Right lung (tissue), 5 donors: Measurements from ENCODE around the gene HNRNPF. TPM values are rescaled to one million over a fixed set of nuclear protein-coding genes. Genes with fewer than 3 reads are reported as not detected.
"Not testable (repeated sequence)": the region's sequence is repeated elsewhere in the genome, so short reads cannot be mapped to it uniquely, and the experiment has no call there.

ENCODE experiments used
- DNase-seq, 2 donors: peaks; one replicate each; pipeline ENCODE4 v3.0.0-alpha.2; 2013
- polyA plus RNA-seq, 5 donors: library from polyadenylated mRNA; unstranded; fragments of 120-200 nt; gene quantifications; one replicate each; pipeline versions ENCODE4 v1.2.1 to v1.2.3, GENCODE V29; 2013; ENCODE audit warnings: inconsistent platforms in 1 of 5, low replicate concordance in 1 of 5; ENCODE audit not compliant: insufficient read length in 5 of 5, insufficient read depth in 1 of 5

Gene HNRNPF
- polyA plus RNA-seq, 5 donors, result 171 to 190 (median 179) TPM

DNA sequence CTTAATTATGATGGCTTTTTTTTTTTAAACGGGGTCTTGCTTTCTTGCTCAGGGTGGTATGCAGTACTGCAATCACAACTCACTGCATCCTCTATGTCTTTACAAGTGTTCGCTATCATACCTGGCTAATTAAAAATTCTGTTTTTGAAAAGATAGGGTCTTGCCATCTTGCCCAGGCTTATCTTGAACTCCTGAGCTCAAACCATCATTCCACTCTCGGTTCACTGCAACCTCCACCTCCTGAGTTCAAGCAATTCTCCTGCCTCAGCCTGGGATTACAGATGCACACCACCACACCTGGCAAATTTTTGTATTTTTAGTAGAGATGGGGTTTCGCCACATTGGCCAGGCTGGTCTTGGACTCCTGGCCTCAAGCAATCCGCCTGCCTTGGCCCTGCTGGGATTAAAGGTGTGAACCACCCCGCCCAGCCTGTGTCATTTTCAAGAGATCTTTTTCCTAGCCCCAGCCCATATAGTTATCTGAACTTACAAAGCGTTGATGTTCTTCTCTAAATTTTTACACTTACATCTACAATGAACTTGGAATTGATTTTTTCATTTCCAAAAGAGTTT lies 6.0 kb downstream of the HNRNPF start:
- no peak for DNase-seq

DNA sequence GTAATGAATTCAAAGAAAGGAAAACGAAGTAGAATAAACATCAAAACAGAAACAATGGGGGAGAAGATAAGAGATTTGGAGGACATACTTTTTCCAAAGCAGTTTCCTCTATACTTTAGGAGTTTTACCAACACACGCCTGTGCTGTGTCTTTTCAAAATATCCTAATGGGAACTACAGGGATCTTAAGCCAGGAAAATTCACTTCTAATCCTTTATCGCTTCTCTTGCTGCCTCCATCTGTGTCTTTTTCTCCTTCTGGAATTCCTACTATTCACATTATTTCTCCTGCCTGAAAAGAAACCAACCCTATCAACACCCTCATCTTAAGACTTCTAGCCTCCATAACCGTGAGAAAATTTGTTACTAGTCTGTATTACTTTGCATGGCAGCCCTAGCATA lies 6.8 kb downstream of the HNRNPF start:
- DNase-seq, result no peak

DNA sequence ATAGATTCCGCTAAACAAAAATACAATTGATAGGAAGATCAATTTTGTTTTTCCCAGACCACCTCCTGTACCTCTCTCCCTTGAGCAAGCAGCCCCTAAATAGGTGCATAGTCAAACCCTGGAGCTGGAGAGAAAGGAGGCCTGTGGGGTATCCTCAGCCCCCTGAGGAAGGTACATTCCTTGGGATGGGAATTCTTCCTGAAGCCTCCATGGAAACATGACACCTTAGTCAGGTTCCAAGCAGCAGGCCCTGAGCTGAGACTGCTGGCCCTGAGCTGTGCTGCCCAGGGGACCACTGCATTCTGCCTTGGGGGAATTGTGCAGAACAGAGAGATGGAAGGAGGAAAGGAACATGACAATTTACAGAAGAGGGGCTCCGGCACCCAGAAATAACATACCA lies 7.4 kb downstream of the HNRNPF start:
- DNase-seq, result no peak

DNA sequence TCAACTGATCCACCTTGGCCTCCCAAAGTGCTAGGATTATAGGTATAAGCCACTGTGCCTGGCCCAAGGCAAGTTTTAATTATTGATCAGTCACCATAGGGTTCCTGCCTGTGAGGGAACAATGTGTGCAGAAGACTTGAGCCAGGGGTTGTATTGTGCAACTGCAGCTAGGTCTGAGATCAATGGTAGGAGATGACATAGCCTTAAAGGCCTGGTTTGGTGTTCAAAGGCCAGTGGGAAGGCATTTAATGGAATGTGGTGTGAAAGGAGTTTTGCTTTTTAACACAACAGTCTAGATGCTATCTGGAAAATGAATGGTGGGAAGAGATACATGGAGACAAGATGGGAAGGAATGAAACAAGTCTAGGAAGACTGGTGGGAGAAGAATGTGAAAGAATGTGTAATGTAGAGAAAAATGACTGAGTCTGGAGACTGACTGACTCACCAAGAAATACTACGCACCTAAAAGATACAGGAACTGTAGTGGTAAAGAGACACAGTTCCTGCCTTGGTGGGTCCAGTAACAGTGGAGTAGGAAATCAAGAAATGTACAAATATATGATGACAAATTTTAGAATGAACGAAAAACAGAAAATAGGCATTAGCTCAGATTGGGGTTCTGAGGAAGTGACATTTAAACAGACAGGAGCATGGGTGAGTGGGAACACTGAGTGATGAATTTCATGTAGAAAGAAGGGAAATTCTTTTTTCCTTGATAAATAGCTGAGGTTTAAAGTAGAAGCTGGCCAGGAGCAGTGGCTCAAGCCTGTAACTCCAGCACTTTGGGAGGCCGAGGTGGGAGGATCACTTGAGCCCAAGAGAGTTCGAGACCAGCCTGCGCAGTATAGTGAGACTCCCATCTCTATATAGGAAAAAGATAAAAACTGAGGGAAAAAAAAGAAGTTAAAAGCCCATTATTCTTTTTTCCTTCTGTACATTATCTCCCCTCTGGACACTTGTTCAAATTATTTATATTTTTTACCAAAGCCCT lies 9.4 kb downstream of the HNRNPF start:
- no peak for DNase-seq

DNA sequence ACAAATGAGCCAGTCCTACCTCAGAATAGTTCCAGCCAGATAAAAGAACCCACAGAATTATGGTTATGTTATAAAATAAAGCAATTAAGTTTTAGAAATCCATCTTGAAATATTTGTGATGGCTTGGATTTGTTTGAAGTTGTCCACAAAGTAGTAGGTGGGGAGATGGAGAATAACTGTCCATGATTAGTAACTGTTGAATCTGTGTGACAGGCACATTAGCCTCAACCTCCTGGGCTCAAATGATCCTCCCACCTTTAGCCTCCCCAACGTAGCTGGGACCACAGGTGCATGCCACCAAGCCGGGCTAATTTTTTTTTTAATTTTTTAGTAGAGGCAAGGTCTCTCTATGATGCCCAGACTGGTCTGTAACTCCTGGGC lies 10.1 kb downstream of the HNRNPF start:
- DNase-seq, result no peak

DNA sequence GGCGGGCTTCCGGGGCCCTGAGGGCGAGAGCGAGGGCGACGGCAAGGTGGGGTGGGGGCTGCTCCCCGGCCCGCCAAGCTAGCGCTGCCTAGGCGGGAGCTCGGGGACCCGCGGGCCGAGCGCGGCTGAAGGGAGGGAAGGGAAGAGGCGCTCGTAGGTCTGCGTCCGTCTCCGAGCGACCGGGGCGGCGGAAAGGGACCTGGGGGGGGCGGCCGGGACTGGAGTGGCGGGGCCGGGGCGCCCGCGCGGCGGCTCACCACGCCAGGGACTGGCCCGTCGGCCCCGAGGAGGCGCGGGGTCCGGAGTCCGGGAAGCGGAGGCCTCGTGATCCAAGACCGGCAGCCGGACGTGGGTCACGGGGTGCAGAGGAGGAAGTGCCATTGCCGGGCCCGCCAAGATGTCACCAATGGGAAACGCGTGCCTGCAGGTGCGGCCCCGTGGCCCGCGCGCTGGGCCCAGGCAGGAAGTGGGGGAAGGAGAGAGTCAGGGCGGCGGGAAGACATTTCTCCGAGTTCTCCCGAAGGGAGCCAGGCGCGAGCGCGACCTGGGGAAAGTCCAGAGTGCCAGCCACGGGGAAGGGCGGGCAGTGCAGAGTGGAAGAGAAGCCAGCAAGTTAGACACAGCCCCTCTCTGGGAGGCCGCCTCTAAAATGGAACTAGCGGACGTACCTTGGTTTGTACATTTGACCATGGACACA lies 11.9 kb downstream of the HNRNPF start:
- peak; percentile 78 to 79 for DNase-seq

DNA sequence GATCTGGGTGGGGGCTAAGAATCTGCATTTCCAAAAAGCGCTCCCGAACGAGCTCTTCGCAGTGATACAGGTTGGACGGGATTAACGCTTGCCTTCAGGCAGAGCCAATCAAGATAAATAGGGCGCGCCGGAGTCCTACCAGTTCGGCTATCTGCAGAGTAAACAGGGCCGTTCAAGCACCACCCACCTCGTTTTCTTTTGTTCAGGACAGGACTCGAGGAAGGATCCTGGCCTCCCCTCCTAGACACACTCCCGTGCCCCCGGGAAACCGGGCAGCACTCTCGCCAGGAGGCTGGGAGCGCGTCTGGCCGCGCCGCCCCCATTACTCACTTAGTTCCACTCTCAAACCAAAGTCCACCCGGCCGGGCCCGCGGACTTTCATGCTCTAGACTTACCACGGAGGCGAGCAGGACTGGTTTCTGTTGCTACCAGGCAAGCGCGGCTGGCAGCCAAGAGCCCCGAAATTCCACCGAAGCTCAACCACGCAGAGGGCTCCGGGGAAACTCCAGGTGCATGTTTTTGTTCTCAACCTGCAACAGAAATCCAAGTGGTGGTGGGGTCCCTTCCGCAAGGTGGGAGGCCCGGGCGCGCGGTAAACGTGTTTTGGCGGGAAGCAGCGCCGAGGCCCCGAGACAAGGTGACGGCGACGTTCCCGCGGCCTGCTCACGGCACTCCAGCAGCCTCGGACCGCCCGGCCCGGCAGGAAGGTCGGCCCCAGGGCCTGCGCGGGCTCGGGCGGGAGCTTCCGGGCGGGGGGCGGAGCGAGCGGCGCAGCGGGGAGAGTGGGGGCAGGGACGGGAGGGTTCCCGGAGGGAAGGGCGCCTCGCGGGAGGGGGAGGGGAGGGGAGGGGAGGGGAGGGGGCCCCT lies 12.7 kb downstream of the HNRNPF start:
- DNase-seq, result peak; percentile 78 to 79

DNA sequence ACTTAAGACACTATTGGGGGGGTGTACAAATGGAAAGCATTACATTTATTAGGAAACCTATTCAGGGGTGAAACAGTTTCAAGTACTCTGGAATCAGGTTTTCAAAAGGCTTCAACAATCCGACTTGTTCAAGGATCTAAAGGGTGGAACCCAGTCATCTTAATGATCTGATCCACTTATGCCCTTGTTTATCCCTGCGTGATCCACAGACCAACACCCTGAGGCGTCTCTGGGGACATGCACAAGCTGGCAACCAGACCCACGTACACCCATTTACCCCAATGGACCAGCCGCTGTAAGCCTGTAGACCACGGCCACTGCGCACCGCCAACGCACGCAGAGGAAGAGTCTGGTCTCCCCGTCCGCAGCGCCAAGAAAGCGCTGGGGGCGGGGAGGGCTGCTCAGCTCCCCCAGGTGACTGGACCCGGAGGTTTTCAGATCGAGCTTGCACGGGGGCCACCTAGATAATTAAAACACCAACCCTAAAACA lies 13.4 kb downstream of the HNRNPF start:
- no peak for DNase-seq

DNA sequence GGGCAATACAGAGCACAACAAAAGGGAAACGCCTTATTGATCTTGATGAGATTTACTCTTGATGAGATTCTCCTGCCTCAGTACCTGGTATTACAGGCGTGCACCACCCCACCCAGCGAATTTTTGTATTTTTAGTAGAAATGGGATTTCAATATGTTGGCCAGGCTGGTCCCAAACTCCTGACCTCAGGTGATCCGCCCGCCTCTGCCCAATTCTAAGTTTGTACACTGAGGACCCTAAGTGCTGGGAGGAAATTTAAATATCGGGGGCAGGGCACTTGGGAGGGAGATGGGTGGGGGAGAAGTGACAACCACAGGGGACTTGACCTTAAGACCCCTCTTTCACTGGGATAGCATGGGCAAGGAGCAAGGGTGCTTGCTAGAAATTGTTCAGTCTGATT lies 14.1 kb downstream of the HNRNPF start:
- no peak for DNase-seq

DNA sequence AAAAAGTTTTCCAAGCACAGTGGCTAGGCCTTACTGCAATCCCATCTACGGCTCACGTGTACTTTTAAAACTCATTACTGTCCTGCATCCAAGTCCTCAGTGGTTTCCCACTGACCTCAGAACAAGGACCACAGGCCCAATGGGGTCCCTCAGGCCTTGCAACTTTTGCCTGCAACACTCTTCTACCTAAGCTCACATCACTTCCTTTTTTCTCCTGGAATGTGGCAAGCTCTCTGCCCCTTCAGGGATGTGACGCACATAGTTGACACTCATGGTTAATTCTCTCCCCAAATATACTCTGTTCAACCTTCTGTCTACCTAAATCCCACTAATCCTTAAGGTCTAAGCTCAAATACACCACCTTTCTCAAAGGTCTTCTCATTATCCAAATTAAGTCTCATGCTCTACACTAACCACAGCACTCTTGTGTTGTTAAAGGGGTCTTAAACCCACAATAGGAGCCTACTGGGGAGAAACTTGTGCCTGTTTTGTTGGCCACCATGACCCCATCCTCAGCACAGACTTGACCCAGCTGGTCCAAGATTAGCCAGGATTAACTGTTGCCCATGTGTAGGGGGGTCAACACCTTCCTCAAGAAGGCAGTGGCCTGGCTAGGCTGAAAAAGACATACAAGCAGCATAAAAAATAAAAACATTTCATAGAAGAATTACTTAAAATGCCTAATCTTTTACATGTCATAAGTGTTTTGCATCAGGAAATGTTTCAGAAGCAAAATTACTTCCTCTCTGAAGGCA lies 15.2 kb downstream of the HNRNPF start:
- DNase-seq, result no peak

DNA sequence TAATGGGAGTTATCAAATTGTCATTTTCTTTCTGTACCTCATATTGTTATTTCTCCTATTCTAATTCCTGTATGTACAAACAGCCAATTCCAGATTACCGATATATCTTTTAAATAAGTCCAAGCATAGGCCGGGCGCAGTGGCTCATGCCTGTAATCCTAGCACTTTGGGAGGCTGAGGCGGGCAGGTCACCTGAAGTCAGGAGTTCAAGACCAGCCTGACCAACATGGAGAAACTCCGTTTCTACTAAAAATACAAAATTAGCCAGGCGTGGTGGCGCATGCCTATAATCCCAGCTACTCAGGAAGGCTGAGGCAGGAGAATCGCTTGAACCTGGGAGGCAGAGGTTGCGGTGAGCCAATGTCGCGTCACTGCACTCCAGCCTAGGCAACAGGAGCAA lies 15.8 kb downstream of the HNRNPF start:
- not testable (repeated sequence) for DNase-seq

DNA sequence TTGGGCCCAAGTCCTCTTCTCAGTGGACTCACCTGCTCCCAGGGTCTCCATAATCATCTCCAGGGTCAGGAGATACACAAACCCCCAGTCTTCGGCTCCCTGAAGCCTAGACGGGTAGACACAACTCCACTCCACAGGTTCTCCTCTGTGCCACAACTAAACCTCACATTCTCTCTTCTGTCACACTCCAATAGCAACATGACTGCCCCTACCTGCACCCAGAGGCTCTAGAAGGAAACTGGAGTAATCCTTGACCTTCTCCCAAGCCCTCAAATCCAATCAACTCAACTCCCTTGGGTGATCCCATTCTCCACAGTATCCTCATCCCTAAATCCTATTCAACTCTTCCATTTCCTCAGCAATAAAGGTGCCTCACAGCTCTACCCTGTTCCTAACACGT lies 16.2 kb downstream of the HNRNPF start:
- no peak for DNase-seq

DNA sequence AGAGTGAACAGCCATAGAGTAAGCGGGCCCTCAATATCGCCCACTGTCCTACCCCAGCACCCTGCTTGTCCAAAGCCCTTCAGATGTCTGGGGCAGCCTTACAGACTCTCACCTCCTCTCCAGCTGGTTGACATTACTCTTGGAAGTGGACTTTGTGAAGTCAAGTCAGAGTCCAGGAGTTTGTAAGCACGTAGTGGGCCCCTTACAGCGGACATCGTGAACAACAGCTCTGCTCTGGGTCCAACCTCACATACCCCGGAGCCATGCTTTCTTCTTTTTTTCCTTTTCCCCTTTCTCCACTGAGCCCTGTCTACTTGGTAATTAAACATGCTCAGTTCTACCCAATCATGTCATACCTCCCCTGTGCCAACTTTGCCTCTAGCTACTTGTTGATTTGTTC lies 17.5 kb downstream of the HNRNPF start:
- DNase-seq, result no peak

DNA sequence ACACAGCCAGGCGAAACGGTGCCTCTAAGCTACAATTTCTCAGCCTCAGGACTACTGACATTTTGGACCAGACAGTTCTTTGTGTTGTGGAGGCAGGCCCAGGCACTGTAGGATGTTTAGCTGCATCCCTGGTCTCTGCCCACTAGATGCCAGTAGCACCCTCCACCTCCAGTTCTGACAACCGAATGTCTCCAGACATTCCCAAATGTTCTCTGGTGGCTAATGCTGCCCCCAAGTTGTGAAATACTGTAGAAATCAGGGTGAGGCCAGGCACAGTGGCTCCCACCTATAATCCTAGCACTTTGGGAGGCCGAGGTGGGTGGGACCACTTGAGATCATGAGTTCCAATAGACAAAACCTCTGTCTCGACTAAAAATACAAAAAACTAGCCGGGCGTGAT lies 18.2 kb downstream of the HNRNPF start:
- DNase-seq, result no peak

DNA sequence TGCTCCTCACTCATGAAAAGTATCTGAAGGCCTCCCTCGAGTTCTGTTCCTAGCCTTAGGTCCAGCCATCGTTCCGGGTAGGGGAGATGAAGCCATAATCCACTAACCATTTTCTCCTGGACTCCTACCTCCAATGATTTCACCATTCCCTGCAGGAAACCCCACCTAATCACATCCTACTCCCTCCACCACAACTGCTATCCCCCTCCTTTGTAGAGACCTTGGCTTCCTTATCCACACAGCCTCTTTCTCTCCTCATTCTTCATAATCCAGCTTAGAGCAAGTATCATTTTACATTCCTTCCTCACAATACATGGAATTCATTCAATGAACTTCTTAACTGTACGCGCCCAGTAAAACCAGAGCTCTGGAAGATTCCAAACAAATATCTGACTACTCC lies 18.7 kb downstream of the HNRNPF start:
- no peak for DNase-seq

DNA sequence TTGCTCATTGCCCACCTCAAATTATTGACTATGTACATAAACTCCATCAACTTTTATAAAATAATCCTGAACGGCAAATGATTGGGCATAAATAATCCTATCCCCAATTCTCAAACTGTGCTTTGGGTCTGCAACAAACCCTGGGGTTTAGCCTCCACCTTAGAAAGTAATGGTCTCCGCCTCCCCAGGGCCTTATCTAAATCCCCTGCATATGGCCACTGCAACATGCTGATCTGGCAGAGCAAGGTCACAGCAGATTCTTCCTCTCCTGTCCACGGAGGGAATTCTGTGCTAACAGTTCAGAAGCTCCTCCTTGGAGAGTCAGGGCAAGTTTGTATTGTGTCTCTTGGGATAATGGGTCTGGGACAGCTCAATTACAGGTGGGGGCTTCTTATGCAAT lies 19.1 kb downstream of the HNRNPF start:
- no peak for DNase-seq

DNA sequence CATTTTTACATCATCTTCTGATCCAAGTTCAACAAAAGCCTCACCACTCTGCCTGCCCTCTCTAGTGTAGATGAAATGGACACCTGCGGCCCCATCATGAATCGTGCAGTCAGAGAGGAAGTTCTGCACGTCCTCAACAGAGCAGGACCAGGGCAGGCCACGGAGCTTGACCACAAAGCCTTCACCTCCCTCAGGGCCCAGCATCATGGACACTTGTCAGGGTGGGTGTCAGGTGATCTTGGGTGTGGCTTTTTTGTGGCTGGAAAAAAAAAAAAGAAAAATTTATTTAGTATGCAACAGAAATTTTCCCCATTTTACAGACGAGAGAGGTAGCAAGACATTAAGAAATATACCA lies 21.3 kb downstream of the HNRNPF start:
- no peak for DNase-seq

DNA sequence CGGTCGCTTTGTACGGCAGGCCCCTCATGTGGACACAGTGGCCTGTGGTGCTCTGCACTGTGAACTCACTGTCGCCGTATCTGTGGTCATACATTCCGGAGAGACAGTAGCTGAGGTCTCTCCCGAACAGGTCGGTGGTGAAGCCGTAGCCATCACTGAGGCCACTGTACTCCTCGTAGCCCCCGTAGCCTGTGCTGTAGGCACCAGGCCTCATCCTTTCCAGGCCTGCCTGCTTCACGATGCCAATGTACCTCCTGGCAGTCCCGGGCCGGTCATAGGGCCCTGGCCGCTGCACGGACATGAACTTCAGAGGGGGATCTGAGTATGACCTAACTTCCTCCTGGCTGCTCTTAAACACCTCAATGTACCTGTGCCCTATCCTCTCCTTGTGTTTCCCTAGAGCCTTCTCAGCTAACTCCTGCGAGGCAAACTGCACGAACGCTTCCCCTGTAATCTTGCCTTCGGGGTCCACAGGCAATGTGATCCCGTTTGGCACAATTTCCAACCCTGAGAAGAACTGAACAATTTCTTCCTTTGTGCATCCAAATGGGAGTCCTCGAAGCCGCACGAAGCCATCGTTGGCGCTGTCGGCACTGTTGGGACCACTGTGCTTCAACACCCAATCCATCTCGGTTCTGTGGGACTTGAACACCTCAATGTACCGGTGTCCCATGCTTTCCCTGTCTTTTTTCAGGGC lies 21.9 kb downstream of the HNRNPF start:
- DNase-seq, result no peak

DNA sequence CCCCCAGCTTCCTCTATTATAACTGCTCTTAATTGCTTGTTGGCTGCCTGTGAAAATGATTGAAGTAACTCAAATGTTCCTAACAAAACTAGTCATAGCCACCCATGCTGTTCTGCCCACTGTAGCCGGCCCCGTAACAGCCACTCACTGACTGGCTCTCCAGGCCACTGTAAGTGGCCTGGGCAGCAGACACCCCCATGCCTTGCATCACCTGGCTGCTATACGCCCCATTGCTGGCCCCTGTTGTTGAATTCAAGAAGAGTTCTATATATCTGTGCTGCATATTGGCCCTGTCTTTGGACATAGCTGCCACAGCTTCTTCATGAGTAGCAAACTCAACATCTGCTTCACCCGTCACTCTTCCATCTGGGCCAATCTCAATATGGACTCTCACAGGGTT lies 22.4 kb downstream of the HNRNPF start:
- DNase-seq, result no peak

DNA sequence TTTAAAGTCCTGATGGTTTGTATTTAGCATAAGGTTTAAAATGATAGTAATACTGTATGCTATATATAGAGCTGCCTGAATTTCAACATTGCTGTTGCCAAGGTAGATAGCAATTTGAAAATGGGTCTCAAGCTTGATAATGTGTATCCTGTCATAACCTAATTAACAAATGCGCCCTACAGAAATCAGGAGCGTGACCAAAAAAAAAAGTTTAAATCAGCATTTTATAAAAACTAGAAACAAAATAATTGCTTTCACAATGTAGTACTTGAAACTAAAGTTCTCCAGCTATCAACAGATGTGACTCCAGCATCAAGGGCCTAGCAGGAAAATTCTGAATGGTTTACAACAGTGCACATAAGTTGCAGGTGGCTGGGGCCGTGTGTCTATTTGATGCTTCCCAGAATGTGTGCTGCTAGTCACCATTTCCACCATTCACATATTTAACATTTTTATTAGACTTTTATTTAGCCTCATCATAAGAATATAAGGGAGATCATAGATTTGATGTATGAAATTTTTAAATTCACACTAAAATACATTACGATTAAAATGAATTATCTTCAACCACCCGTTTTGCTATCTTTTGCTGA lies 23.5 kb downstream of the HNRNPF start:
- DNase-seq, result no peak
